ENCODE data around the gene SLC12A1. TPM values are rescaled to one million over a fixed set of nuclear protein-coding genes. Genes with fewer than 3 reads are reported as not detected.

SLC12A1 gene
- total and polyA plus RNA-seq, 7 donors: 0.03 TPM; not detected in 6

GRCh38 chr15:48343865-48344264, 137.8 kb downstream of the SLC12A1 start:
- no peak for DNase-seq
- intact Hi-C loops (cut with DNase I): no loop called here
- peaks cover 0 to 41% (median 8%) of the 10 kb centered on the region in 4 donors for H3K36me3 ChIP-seq

DNA sequence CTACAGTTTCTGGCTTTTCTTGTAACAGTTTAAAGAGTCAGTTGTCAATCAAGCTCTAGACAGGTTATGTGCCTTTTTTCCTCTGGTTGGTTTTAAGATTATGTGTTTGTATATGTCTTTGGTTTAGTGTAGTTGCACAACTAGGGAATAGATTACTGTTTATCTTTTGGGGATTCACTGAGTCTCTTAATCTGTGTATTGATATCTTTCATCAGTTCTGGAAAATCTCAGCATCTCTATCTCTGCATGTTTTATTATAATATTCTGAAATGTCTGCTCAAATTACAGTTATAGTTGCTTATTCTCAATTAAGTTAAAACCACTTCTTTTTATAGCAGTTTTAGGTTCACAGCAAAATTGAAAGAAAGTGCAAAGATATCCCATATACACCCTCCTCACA, 139.4 kb downstream of the SLC12A1 start:
- H3K36me3 ChIP-seq: peaks cover 0 to 35% (median 6%) of the 10 kb centered on the region in 4 donors
- no peaks in the 10 kb centered on the region for H3K9me3 ChIP-seq
- H3K4me1 ChIP-seq: peaks cover 0 to 2% (median 0%) of the 10 kb centered on the region in 4 donors
- H3K27me3 ChIP-seq: no peaks in the 10 kb centered on the region
- intact Hi-C loops (cut with DNase I): no loop called here
- no peak for TF ChIP-seq POLR2AphosphoS5 (IDR thresholded peaks at IDR 0.05)
- TF ChIP-seq EP300 (IDR thresholded peaks at IDR 0.05): no peak
- TF ChIP-seq POLR2A (IDR thresholded peaks at IDR 0.05): no peak
- TF ChIP-seq, protein P1, sequence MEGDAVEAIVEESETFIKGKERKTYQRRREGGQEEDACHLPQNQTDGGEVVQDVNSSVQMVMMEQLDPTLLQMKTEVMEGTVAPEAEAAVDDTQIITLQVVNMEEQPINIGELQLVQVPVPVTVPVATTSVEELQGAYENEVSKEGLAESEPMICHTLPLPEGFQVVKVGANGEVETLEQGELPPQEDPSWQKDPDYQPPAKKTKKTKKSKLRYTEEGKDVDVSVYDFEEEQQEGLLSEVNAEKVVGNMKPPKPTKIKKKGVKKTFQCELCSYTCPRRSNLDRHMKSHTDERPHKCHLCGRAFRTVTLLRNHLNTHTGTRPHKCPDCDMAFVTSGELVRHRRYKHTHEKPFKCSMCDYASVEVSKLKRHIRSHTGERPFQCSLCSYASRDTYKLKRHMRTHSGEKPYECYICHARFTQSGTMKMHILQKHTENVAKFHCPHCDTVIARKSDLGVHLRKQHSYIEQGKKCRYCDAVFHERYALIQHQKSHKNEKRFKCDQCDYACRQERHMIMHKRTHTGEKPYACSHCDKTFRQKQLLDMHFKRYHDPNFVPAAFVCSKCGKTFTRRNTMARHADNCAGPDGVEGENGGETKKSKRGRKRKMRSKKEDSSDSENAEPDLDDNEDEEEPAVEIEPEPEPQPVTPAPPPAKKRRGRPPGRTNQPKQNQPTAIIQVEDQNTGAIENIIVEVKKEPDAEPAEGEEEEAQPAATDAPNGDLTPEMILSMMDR (IDR thresholded peaks at IDR 0.05): no peak
- no peak overlapping the region for H3K4me3 ChIP-seq
- no peak overlapping the region for H3K27ac ChIP-seq
- no peak for DNase-seq

More at GRCh38 chr15:48343865-48344264, 137.8 kb downstream of the SLC12A1 start:
- Histone ChIP-seq H3K27ac (no peak overlapping the region), H3K4me3 (no peak overlapping the region), H3K27me3 (no peaks in the 10 kb centered on the region), H3K9me3 (no peaks in the 10 kb centered on the region), H3K4me1 (no peaks in the 10 kb centered on the region)
- 90 to 93% methylated on average over 6 of the region's 6 CpGs for WGBS, 2 donors
- TF ChIP-seq EP300 (IDR thresholded peaks at IDR 0.05): no peak
- no peak for TF ChIP-seq POLR2AphosphoS5 (IDR thresholded peaks at IDR 0.05)
- no peak for TF ChIP-seq POLR2A (IDR thresholded peaks at IDR 0.05)
- TF ChIP-seq, protein P1 (IDR thresholded peaks at IDR 0.05): no peak

DNA sequence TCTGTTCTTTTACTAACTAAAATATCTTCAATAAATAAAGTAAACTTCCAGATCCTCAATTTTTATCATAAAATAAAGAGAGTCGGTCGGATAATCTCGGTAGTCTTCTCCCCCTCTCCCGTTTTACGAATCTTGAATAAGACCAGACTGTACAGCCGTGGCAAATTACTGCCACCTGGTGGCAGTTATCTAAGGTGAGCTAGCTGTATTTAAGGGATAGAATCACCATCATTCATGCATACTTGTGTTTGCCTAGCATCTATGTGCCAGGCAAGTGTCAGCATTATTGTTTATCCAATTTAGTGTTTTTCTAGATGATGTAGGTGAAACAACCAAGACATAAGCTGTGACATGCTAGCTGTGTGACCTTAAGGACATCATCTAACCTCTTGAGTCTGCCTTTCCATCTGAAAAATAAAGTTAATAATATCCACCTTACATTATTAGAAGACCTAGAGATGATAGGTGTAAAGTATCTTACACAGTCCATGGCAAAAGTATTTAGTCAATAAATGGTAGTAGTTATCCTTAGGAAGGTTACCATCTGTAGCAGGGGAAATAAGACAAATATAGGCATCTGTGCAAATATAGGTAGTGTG, 146.5 kb downstream of the SLC12A1 start:
- no peaks in the 10 kb centered on the region for H3K27me3 ChIP-seq
- no peaks in the 10 kb centered on the region for H3K9me3 ChIP-seq
- no peaks in the 10 kb centered on the region for H3K36me3 ChIP-seq
- WGBS, 2 donors: 2 to 4% methylated on average over 6 of the region's 6 CpGs
- H3K27ac ChIP-seq: no peak overlapping the region
- TF ChIP-seq POLR2A (IDR thresholded peaks at IDR 0.05): no peak
- no peak for TF ChIP-seq EP300 (IDR thresholded peaks at IDR 0.05)
- TF ChIP-seq, protein P1 (IDR thresholded peaks at IDR 0.05): peak; percentile 29 to 80 (median 49)
- TF ChIP-seq POLR2AphosphoS5 (IDR thresholded peaks at IDR 0.05): no peak
- peaks cover 0 to 2% (median 0%) of the 10 kb centered on the region in 4 donors for H3K4me1 ChIP-seq
- DNase-seq: peak; percentile 69
- intact Hi-C loops (cut with DNase I): loop anchor here (5.0 to 10.0 kb wide), 2 partner anchors 452 to 1155 kb away; no protein-coding TSS in a partner anchor
- peak overlapping the region in 1 of 4 donors; percentile 13 for H3K4me3 ChIP-seq

Small RNA genes within 50 kb of the gene (small RNA-seq; reads per million reads assigned to genes)
- 0 reads per million in 3 donors for gene RF00019

Other genes starting within 250 kb of the SLC12A1 start
- under 1 TPM in 1 of 4 donors, not detected in 3; 0.36 TPM for gene SLC24A5, start 85.3 kb upstream of the SLC12A1 start, total RNA-seq
- gene SLC24A5, start 85.3 kb upstream of the SLC12A1 start, polyA plus RNA-seq: not detected
- 10 to 100 TPM; 21.8 to 80.4 (median 47.0) TPM for gene MYEF2, start 28.0 kb upstream of the SLC12A1 start, total RNA-seq
- gene MYEF2, start 28.0 kb upstream of the SLC12A1 start, polyA plus RNA-seq: 1 to 10 TPM; 2.4 to 8.6 (median 3.2) TPM
- gene CTXN2, start 14.6 kb upstream of the SLC12A1 start, total RNA-seq: under 1 TPM in 2 of 4 donors, not detected in 2; 0.16 to 0.27 TPM
- gene CTXN2, start 14.6 kb upstream of the SLC12A1 start, polyA plus RNA-seq: under 1 TPM in 1 of 3 donors, not detected in 2; 0.13 TPM
- gene DUT, start 125.1 kb downstream of the SLC12A1 start, total RNA-seq: 100 to 1,000 TPM in 2 of 4 donors, 10 to 100 TPM in 2; 76.2 to 109 (median 102) TPM
- 10 to 100 TPM; 42.6 to 91.1 (median 59.9) TPM for gene DUT, start 125.1 kb downstream of the SLC12A1 start, polyA plus RNA-seq